ENCODE measurements around the gene TP53INP2.
"Not testable (repeated sequence)": the region's sequence is repeated elsewhere in the genome, so short reads cannot be mapped to it uniquely, and the experiment has no call there.

Gene TP53INP2

GRCh38 chr20:34703424-34704176 lies 544 bp upstream of the TP53INP2 start:
- in situ Hi-C loops (cut with HindIII; ENCODE audit: low pct_ligation_motif_present, low pct_unique_long_range_greater_than_20kb, low sequenced_read_pairs), result no loop called here
- no peak for DNase-seq

DNA sequence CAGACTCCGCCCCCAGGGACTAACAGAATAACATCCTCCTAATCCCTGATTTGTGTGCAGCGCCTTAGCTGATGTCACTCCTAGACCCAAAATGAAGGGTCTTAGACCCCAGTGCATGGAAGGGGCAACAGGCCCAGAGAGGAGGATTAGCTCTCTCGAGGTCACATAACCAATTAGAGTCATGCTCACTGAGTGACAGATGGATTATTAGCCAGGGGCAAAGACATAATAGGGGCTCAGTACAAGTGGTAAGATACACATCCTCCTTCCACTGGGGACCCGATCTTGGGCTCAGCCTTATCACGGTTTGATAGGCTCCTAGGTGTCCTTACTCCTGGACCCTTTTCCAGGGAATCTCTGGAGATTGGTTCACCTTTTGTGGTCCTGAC lies 858 bp downstream of the TP53INP2 start:
- in situ Hi-C loops (cut with HindIII; ENCODE audit: low pct_ligation_motif_present, low pct_unique_long_range_greater_than_20kb, low sequenced_read_pairs), result no loop called here
- DNase-seq, result no peak

DNA sequence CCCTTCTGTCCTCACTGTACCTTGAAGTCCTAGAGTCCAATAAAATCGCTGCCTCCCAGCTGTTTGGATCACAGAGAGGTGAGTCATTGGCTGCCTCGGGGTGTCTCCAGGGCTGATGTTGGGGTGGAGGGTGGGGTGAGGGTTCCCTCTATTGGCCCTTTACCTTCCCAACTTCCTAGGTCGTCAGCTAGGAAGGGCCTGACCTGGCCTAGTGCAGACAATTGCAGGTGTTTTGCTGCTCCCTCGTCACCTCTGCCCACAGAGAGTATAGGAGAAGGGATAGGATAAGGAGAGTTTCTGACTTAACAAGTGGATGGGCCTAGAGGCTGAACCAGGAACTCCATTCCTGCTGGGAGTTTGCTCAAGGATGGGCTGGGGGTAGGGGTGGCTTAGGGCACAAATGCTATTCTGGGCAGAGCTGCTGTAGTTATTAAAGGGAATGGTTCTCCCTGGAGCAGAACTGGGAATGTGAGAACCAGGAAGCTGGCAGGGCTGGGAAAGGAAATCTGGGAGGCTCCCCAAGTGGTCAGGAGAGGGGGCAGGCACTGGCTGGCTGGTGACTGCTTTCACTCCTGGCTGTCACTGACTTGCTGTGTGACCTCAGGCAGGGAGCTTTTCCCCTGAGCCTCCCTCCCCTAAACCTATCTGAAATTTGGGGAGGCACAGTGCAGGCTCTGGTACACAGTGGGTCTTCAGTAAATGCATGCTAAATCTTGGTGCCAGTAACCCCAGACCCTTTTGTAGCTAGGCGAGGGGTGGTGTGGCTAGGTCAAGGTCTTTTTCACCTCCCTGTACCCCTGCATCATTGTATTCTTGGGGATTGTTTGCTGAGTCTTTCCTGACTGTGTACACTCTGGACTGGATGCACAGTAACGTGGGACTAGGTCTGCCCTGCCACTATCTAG lies 1.5 kb downstream of the TP53INP2 start:
- DNase-seq, result peak; percentile 29
- in situ Hi-C loops (cut with HindIII; ENCODE audit: low pct_ligation_motif_present, low pct_unique_long_range_greater_than_20kb, low sequenced_read_pairs), result no loop called here

DNA sequence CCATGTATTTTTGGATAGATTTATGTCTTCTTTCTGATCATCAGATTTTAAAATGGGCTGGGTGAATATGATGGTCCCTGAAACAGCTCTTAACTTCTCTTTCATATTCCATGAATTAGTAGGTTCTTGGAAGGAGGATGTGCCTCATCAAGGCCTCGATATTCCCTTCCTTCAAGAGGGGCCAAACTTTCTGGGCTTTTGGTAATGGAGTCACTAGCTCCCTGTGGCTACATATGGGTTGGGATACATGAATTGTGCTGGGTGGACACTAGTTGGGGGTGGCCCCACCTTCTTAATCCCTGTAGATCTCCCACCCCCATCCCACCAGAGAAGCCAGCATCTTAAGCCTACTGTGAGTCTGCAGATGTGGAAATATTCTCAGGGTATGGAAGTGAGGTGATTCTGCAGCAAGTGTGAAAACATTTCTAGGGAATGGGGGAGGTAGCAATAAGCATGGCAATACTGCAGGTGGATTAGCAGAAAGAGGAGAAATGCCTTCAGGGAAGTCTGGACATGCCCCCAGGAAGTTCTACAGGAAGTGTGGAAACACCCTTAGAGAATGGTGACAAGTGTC lies 2.2 kb downstream of the TP53INP2 start:
- no peak for DNase-seq
- in situ Hi-C loops (cut with HindIII; ENCODE audit: low pct_ligation_motif_present, low pct_unique_long_range_greater_than_20kb, low sequenced_read_pairs), result no loop called here

- DNase-seq, result no peak
- in situ Hi-C loops (cut with HindIII; ENCODE audit: low pct_ligation_motif_present, low pct_unique_long_range_greater_than_20kb, low sequenced_read_pairs), result no loop called here
These were observed 3.0 kb downstream of the TP53INP2 start for GRCh38 chr20:34706912-34707784.

DNA sequence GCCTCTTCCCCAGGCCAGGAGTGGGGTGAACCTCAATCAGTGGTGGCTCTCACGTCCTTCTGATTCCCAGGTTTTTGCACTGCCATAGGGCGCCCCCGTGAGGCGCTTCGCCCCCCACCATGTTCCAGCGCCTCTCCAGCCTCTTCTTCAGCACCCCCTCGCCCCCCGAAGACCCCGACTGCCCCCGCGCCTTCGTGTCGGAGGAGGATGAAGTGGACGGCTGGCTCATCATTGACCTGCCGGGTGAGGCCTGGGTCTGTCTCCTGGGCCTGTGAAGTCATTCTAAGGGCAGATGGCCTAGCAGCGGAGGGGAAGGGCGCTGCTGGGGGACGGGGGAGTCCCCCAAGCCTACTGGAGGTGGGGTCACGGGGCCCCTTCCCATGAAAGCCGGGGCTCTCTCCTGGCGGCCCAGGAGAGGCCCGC lies 4.5 kb downstream of the TP53INP2 start:
- DNase-seq, result peak; percentile 53
- in situ Hi-C loops (cut with HindIII; ENCODE audit: low pct_ligation_motif_present, low pct_unique_long_range_greater_than_20kb, low sequenced_read_pairs), result no loop called here

DNA sequence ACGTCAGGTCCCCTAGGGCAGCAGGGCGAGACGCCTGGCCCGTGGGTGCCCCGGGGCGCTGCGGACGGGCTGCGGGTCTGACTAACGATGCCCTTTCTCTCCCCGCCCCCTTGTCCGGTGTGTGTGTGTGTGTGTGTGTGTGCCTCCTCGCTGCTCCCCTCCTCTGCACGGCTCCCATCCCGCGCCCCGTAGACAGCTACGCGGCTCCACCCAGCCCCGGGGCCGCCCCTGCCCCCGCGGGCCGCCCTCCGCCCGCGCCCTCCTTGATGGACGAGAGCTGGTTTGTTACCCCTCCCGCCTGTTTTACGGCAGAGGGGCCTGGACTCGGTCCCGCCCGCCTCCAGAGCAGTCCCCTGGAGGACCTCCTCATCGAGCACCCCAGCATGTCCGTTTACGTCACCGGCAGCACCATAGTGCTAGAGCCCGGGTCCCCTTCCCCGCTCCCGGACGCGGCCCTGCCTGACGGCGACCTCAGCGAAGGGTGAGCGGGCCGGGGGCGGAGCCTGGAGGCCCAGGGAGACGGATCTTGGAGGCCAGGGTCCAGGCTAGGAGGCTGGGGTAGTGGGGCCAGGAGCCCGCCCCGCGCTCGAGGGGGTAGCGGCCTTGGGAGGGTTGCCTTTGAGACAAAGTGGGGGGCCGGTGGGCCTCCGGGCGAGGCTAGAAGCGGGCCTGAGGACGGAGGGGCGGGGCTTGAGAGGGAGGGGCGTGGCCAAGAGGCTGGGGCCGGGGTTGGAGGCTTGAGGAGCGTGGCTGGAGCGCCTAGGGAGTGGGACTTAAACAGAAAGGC lies 5.1 kb downstream of the TP53INP2 start:
- in situ Hi-C loops (cut with HindIII; ENCODE audit: low pct_ligation_motif_present, low pct_unique_long_range_greater_than_20kb, low sequenced_read_pairs), result no loop called here
- DNase-seq, result peak; percentile 86

GRCh38 chr20:34709831-34710567 lies 5.9 kb downstream of the TP53INP2 start:
- peak; percentile 71 for DNase-seq
- in situ Hi-C loops (cut with HindIII; ENCODE audit: low pct_ligation_motif_present, low pct_unique_long_range_greater_than_20kb, low sequenced_read_pairs), result no loop called here

DNA sequence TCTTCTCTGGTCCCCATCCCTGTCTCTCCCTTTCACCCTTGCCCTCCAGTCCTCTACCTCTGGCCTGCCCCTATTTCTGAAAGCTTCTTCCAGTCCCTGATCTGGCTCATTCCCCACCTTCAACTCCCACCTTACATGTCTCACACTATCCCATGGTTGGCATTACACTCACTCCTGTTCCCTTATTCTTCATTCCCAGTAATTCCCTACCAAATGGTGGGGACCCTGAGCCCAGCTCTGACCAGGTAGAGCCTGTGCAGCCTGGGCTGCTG lies 6.4 kb downstream of the TP53INP2 start:
- in situ Hi-C loops (cut with HindIII; ENCODE audit: low pct_ligation_motif_present, low pct_unique_long_range_greater_than_20kb, low sequenced_read_pairs), result no loop called here
- DNase-seq, result no peak

GRCh38 chr20:34710861-34711574 lies 6.9 kb downstream of the TP53INP2 start:
- no peak for DNase-seq
- in situ Hi-C loops (cut with HindIII; ENCODE audit: low pct_ligation_motif_present, low pct_unique_long_range_greater_than_20kb, low sequenced_read_pairs), result no loop called here

DNA sequence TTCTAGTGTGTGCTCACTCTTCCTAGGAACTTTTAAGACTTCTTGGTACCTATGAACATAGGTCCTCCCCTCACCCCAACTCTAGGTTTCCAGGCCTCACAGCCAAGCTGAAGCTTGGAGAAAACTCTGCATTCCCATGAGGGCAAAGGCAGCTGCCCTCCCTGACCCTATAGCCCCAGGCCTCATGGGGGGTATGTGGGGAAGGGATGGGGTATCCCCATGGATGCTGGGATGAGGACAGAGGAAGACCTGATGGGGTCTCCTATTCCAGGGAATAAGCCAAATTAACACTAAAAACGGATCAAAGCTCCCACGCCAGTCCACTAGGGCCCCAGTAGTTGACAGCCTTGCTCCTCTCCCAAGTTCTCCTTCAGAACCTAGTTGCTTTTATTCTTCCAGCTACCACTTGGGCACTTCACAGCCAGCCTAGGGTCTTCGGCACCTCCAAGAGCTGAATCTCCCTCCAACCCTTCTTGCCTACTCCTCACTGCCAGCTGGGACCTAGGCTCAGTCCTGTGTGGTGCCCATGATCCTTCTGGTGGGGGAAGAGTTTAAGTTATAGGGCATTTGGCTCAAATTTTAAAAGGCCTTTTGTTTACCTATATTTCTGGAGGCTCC lies 7.8 kb downstream of the TP53INP2 start:
- in situ Hi-C loops (cut with HindIII; ENCODE audit: low pct_ligation_motif_present, low pct_unique_long_range_greater_than_20kb, low sequenced_read_pairs), result no loop called here
- no peak for DNase-seq

DNA sequence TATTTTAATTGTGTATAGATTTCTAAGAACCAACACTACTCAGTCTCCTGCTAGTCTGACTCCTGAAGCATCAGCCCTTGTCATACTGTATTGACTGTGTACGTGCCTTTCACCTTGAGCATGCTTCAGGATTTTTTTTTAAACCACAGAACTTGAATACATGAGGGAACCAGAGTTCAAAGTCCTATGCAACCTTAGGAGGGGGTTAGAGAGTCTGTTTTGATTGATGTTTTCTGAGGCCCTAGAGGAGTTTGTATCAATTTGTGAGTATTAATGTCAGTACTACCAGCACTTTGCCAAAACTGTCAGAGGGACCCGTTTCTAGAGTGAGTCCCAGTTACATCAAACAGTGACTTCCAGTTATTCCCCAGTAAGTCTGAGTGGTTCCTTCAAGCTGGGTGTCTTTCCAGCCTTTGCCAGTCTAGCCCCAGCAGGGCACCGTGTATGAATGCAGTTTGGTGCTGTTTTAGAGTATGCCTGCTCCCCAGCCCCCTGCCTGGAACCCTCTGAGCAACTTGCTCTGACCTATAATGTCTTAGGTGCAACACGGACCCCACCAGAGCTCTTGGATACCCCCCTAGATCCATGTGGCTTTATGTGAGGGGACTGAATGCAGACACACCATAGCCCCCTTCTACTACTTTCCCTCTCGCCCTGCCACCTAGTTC lies 8.5 kb downstream of the TP53INP2 start:
- in situ Hi-C loops (cut with HindIII; ENCODE audit: low pct_ligation_motif_present, low pct_unique_long_range_greater_than_20kb, low sequenced_read_pairs), result no loop called here

GRCh38 chr20:34713194-34713943 lies 9.2 kb downstream of the TP53INP2 start:
- DNase-seq, result peak; percentile 91
- in situ Hi-C loops (cut with HindIII; ENCODE audit: low pct_ligation_motif_present, low pct_unique_long_range_greater_than_20kb, low sequenced_read_pairs), result no loop called here

More for the DNA sequence above, 8.5 kb downstream of the TP53INP2 start:
- no peak for DNase-seq

DNA sequence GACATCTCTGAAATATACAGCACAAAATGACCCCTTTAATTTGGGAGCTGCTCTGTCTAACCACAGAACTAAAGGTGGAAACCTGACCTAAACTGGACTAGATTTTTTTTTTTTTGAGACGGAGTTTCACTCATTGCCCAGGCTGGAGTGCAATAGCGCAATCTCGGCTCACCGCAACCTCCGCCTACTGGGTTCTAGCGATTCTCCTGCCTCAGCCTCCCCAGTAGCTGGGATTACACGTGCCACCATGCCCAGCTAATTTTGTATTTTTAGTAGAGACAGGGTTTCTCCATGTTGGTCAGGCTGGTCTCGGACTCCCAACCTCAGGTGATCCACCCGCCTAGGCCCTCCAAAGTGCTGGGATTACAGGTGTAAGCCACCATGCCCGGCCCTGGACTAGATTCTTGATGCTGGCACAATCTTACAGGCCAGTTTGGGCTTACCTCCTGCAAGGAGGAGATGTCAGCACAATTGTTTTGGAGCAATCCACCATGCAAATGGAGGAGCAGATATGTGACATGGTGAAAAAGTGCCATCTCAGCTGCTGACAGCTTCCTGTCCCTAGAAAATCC lies 9.9 kb downstream of the TP53INP2 start:
- DNase-seq; in situ Hi-C loops (cut with HindIII; ENCODE audit: low pct_ligation_motif_present, low pct_unique_long_range_greater_than_20kb, low sequenced_read_pairs): not testable (repeated sequence)

GRCh38 chr20:34715384-34715783 lies 11.2 kb downstream of the TP53INP2 start:
- in situ Hi-C loops (cut with HindIII; ENCODE audit: low pct_ligation_motif_present, low pct_unique_long_range_greater_than_20kb, low sequenced_read_pairs), result no loop called here
- DNase-seq, result no peak
